Dedifferentiated amniotic fluid mesenchymal stem cell (primary cell): ENCODE data around the gene PRDM16.

ENCODE experiments used
- DNase-seq: peaks from one replicate; pipeline ENCODE4 v3.0.0-alpha.2; 2016; ENCODE audit errors: extremely low spot score

Gene PRDM16

DNA sequence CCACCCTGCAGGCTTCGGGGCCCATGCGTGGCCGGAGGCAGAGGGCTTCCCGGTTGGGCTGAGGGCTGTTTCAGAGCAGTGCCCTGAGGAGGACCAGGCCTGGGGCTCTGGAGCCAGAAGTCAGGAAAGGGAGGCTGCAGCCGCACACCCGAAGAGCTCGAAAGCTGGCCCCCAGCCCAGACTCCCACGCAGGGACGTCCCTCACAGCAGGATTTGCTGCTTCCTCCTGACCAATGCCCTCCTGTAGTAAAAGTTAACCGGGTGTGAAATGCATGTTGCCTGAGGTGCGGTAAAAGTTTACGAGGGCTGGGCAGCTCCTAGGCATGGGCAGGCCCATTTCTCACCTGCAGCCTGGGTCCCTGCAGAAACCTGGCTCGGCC lies 283.9 kb downstream of the PRDM16 start:
- DNase-seq: no peak

GRCh38 chr1:3353876-3354275 lies 284.9 kb downstream of the PRDM16 start:
- DNase-seq: no peak

DNA sequence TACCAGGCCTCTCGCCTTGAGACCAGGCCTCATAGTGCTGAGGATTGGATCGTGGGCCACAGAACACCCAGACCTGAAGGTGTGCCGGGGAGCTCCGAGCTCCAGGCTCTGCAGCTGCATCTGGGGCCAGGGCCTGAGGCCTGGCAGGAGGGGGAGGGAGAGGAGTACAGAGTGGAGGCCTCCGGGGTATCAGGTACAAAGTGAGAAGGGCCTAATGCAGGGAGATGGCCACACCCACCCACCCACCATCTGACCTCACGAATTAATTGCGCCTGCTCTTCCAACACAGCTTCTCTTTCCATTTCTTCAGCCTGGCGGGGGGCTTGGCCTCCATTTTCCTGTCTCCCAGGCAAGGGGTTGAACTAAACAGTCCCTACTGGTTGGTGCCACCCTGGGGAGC lies 286.1 kb downstream of the PRDM16 start:
- DNase-seq: no peak

DNA sequence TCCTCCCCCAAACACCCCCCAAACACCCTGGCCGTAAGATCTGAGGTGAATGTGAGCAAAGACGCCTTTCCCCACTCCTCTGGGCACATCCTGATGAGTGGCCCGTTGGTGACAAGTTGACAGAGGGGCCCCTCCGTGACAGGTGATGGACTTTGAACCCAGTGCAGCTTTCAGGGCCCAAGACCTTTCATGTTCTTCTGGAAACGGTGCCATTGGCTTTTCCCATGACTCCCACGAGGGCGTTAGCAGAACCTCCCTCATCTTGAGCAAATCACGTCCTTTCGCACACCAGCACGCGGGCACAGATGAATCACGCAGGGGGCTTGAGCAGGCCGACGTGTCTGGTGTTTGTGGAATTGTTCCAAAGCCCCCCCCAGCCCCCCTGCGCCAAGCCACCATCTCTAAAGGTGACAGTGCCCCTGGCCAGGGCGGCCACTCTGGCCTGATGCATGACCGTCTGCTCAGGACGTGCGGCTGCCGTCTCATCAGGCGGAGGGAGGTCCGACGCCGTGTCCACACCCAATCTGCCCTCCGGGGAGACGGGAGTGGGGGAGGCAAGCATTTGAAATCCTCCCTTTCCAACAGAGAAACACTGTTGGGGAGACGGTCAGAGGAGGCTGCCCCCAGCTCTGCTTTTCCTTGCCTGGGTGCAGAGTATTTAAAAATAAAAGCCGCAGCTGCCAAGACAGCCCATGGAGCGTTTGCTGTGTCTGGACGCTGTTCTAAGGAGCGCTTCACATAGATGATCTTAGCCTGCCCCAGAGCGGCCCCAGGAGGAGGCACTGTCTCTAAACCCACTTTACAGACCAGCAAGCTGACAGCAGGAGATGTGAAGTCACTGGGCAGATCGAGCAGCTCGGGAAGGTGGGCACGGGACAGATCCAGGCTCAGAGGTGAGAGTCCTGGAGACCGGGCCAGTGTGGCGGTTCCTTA lies 287.2 kb downstream of the PRDM16 start:
- DNase-seq: no peak

DNA sequence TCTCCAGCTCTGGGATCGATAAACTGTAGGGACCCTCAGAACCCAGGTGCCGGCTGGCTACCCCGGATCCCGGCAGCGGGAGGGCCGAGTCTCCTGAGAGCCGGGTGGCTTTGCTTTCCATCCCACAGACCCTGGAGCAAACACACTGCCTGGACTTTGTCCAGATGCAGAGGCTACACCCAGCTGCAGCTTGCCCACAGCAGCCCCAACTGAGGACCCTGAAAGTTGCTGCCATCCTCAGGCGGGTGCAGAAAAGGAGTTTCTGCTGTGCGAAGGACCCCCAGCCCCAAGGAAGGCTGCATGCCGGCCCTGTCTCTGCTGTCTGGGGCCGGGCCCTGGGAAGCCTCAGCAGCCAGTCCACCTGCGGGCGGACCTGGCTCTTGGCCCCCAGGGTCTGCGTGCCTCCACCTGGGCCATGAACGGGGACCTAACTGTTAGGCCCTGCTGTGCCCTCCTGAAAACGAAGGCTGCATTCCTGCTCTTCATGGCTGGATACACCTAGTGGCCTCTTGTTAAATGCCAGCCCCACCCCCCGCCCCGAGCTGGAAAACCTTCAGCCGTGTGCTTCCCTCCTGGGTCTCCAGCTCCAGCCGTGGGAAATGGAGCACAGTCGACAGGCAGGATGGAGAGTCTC lies 287.9 kb downstream of the PRDM16 start:
- DNase-seq: no peak

GRCh38 chr1:3357526-3358297 lies 288.7 kb downstream of the PRDM16 start:
- DNase-seq: no peak

GRCh38 chr1:3359351-3359750 lies 290.3 kb downstream of the PRDM16 start:
- DNase-seq: no peak

- no peak for DNase-seq
Observed at GRCh38 chr1:3359756-3360440, 290.9 kb downstream of the PRDM16 start.

DNA sequence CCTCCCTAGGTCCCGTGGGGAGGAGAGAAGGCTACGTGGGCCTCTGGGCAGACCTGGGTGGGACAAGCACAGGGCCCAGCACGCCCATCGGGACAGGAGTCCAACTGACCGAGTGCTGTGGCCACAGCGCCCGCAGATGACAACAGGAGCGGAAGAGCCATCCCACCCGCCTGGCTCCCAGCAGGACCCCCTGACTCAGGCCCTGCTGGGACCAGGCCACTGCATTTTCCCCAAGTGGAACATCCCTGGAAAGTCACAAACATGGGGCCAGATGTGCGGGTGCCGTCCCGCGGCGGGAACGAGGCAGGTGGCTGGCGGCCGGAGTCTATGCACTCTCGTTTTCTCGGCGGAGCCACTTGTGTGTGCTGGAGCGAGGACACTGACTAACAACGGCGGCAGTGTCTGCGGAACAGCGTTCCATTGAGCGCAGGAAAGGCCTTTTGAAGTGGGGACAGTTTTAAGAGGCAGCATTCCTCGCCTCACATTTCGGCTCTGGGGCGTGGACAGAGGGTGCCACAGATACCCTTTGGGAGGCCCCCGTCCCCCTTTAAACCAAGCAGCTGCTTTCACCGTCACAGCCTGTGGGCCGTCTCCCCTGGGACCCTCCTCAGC lies 291.7 kb downstream of the PRDM16 start:
- DNase-seq: no peak

DNA sequence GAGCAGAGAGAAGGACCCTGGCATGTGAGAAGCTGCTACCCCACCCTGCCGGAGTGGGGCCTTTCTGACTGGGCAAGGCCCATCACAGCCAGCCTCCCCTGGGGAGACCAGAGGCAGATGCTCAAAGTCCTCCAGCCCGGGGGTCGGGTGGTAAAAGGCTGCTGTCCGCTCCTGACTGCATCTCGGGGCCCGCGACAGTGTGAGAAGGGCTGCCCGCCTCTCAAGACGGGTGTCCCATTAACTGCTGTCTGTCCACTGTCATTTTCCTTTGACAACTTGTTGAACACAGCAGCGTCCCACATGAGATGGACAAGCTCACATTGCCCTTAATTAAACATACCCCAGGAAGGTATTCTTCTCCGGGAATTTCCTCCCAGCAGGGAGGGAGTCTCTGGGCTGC lies 294.0 kb downstream of the PRDM16 start:
- DNase-seq: no peak

DNA sequence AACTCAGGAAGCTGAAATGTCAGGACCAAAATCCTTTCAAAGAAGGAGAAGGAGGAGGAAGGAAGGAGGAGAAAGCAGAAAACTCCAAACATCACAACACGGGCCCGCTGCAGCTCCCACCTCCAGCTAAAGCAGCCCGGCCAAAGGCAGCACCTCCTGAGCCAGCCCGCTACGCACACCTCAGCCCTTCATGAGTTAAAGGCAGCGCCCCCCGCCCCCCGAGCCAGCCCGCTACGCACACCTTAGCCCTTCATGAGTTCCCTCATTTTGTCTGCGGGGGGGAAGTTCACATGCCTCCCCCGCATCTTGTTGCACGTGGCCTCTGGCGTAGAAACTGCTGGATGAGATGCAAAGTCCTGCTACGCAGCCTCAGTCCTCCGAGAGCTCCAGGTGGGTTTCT lies 294.8 kb downstream of the PRDM16 start:
- DNase-seq: no peak

GRCh38 chr1:3364551-3364950 lies 295.5 kb downstream of the PRDM16 start:
- DNase-seq: no peak

- no peak for DNase-seq
Observed at GRCh38 chr1:3364983-3365382, 296.0 kb downstream of the PRDM16 start.

DNA sequence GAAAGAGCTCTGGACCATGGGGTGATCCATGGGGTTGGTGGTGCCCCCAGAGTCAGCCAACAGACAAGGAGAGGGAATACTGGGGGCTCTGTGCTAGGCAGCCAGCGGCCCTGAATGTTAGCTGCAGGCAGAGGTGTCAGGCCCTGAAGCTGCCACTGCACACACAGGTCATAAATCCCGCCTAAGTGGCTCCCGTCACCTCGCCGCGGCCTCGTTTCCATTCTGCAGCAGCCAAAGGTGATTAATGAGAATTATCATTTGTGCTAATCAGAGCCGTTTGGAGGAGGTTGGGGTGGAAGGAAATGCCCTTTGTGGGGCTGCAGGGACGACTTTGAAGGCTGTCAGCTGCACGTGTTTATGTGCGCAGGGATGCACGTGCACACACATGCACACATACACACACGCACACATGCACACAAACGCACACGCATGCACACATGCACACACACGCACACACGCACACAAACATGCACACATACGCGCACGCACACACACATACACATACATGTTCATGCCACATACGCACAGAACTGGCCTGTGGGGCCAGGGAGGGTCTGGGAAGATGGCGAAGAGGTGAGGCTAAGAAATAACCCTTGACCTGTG lies 296.6 kb downstream of the PRDM16 start:
- DNase-seq: no peak

GRCh38 chr1:3366126-3367051 lies 297.4 kb downstream of the PRDM16 start:
- no peak for DNase-seq

GRCh38 chr1:3367376-3367775 lies 298.4 kb downstream of the PRDM16 start:
- DNase-seq: no peak

GRCh38 chr1:3368059-3368458 lies 299.1 kb downstream of the PRDM16 start:
- DNase-seq: no peak

GRCh38 chr1:3368711-3369445 lies 299.9 kb downstream of the PRDM16 start:
- DNase-seq: no peak

DNA sequence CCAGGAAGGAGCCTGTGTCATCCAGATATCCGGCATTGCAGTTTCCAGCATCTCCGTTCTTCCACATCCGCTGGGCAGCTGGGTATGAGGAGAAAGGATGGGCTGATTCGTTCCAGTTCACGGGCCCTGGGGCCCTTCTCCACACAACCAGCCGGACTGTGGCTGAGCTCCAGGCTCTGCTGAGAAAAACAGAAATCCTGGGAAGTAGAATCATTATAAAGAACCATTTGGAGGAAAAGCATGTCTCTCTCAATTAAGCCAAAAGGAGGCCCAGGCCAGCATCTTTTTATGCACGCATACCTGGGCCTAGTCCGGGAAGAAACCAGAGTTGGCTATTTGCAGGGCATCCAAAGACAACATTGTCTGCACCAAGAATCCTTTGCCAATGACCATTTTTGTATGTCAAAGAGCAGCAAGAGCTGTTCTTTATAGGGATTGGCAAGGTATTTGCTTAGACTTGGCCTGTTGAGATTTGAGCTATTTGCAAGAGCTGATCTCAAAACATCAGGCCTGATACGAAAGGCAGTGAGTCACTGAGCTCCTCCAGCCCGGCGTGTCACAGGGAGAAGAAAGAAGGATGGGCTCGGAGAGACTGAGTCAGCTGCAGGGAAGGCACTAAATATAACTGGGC lies 300.6 kb downstream of the PRDM16 start:
- peak; percentile 91 for DNase-seq
